GM18867 (cell line): ENCODE data around the gene ARHGAP35.

ENCODE experiments used
- ATAC-seq: cut with Tn5 transposase; IDR thresholded peaks from one replicate; pipeline ENCODE4 v1.9.1; 2021; ENCODE audit warnings: mild to moderate bottlenecking, moderate library complexity; ENCODE audit not compliant: unreplicated experiment

Gene ARHGAP35

DNA sequence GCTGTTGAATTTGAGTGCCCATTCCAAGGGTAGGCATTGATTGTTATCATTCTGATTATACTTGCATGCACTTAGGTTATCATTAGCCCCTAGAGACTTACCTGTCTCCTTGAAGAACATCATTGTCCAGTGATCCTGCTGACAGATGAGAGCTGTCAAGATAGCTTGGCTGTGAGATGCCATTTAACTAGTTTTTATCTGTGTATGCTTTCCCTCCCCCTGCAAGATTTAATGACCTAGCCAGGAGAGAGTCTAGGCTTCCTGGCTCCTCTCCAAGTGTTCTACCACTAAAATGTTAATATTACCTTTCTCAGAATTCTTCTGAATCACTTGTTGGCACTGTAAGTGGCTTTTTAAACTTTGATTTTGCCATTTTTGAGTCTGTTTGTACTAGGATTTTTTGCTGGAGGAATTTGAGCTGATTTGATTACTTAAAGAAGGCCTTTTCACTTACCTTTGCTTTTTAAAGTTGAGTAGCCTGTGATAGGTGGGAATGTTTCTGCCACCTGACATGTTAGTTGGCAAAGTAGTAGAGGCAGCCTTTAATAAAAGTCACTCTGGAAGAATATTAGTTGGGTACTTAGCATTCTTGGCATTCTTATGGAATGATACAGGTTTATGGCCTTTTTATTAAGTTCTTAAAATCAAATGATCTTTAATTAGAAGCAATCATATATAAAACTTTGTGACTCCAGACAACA is 41.1 kb downstream of the ARHGAP35 start:
- no peak for ATAC-seq

DNA sequence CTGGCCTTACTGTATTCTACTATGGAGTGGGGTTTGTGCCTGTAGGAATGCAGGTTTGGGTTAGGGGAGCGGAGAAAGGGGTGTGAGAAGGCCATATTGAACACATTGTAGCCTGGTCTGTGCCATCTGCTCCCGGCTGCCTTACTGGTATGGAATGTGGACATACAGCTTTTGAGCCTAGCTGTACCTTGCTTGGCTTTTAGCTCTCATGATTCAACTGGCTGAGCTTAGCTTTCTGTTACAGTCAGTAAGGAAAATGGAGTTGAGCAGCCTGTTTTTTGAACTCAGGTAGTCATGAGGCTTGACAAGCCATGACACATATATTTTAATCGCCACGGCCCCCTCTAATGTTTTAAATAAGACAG is 41.6 kb downstream of the ARHGAP35 start:
- no peak for ATAC-seq

DNA sequence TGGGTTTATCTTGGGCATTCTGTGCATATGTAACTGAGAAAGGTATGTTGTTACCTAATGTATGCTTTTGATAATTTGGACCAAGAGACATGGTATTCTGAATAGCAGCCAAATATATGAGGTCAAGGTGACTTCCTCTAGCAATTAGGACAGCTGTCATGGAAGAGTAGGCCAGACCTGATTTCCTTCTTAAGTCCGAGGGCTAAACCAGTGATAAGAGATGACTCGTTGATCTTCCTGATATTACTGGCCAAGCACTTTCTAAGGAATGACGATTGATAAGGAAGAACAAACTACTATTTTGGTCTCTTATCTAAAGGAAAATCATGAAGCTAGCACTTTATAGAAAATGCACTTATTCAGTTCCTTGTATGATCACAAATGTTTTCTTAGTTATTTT is 42.7 kb downstream of the ARHGAP35 start:
- no peak for ATAC-seq

GRCh38 chr19:46904114-46905060 is 43.6 kb downstream of the ARHGAP35 start:
- ATAC-seq, result no peak

DNA sequence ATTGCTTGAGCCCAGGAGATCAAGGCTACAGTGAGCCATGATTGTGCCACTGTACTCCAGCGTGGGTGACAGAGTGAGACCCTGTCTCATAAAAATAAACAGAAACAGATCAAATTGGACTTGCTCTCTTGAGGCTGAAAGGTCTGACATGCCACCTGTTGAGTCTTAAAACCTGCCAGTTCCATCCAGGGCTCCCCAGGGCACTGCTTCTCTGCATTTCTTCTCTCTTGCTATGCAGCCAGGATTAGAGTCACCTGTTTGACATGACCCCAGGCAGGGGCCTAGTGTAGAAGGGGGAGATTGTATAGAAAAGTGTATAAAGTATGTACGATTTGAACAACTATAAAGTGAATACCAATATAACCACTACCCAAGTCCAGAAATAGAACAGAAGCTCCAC is 45.4 kb downstream of the ARHGAP35 start:
- no peak for ATAC-seq

- ATAC-seq, result no peak
Observed at GRCh38 chr19:46907880-46908279, 47.1 kb downstream of the ARHGAP35 start.

DNA sequence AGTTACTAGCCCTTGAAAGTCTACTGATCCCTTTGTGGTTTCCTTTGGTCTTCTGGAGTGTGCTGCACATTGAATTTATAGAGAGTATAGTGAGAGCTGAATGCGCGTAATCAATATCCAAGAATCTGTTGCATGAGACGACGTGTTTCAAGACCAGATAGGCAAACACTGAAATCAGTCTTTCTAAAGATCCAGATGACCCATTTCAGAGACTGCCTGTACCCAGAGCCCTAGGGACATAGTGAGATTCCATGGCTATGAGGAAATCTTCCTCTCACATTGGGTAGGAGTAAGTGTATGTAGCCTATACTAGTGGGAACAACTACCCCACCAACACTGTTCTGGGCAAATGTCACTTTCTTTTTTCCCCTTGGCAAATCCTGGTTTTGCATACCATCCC is 48.6 kb downstream of the ARHGAP35 start:
- no peak for ATAC-seq
